Spinal cord (tissue), 10 donors: ENCODE measurements around the gene EDARADD. TPM values are rescaled to one million over a fixed set of nuclear protein-coding genes. Genes with fewer than 3 reads are reported as not detected.
"Not testable (repeated sequence)": the region's sequence is repeated elsewhere in the genome, so short reads cannot be mapped to it uniquely, and the experiment has no call there.

Experiments
- DNase-seq, 6 donors: peaks; one replicate each; pipeline versions ENCODE4 v3.0.0 to v3.0.0-alpha.2; 2013 to 2015; ENCODE audit warnings: low spot score in 6 of 6, low read depth in 4 of 6
- H3K27ac ChIP-seq: one replicate; pipeline ENCODE4 v1.5.1; 2013; ENCODE audit warnings: low read depth, low read length, control low read depth
- H3K27me3 ChIP-seq: one replicate; pipeline ENCODE4 v1.6.1; 2013; ENCODE audit warnings: low read length; ENCODE audit not compliant: control insufficient read depth, insufficient read depth
- H3K36me3 ChIP-seq: one replicate; pipeline ENCODE4 v1.6.1; 2013; ENCODE audit warnings: low read length; ENCODE audit not compliant: control insufficient read depth, insufficient read depth
- H3K4me1 ChIP-seq: one replicate; pipeline ENCODE4 v1.6.1; 2013; ENCODE audit warnings: low read length; ENCODE audit not compliant: control insufficient read depth, insufficient read depth
- H3K4me3 ChIP-seq: one replicate; pipeline ENCODE4 v1.5.1; 2013; ENCODE audit warnings: low read depth, low read length, control low read depth
- H3K9me3 ChIP-seq: one replicate; pipeline ENCODE4 v1.6.1; 2013; ENCODE audit warnings: low read length; ENCODE audit not compliant: control insufficient read depth, insufficient read depth
- WGBS: methylation state at CpG from one replicate; pipeline ENCODE4 v1.1.5; 2013; ENCODE audit warnings: missing lambda C conversion rate; ENCODE audit not compliant: insufficient coverage; 5-methylcytosine and 5-hydroxymethylcytosine counted together
- polyA plus RNA-seq, 2 donors: library from polyadenylated mRNA; unstranded; fragments of 120-200 nt; gene quantifications; one replicate each; pipeline ENCODE4 v1.2.1, GENCODE V29; 2013; ENCODE audit not compliant: insufficient read length in 2 of 2
- total RNA-seq, 2 donors: library from RNA; depleted of rRNA in 1 of 2; stranded (reverse); fragments of 120-200 nt in 1 of 2; fragments of >200 nt in 1 of 2; gene quantifications; one replicate each; pipeline versions ENCODE4 v1.2.3 to v1.2.4, GENCODE V29; 2013 to 2014
- donor health status: healthy.

Gene EDARADD
- total and polyA plus RNA-seq, 4 donors: 0.89 to 2.1 (median 1.4) TPM

DNA sequence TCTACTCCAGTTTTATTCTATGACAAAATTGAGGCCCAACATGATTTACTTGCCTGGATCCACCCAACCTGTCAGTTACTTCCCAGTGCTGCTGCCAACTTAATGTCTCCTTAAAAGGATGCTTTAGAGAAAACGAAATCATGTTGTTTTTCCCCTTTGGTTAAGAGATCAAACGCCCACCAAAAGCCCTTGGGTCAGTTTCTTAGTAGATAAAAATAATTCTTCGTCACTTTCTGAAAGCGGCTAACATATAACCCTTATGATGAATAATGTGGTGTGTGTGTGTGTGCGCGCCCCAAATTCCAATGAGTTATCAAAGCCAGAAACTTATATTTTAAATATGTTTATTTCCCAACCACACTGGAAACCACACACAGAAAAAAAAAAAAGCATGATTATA is 77.0 kb downstream of the EDARADD start:
- Histone ChIP-seq H3K4me1 (peaks cover 8% of the 10 kb centered on the region), H3K36me3 (no peaks in the 10 kb centered on the region), H3K27me3 (peaks cover 7% of the 10 kb centered on the region), H3K27ac (no peak overlapping the region), H3K9me3 (no peaks in the 10 kb centered on the region), H3K4me3 (no peak overlapping the region)
- no peak for DNase-seq
- no CpG with 5 or more reads among the region's 6 CpGs for WGBS

DNA sequence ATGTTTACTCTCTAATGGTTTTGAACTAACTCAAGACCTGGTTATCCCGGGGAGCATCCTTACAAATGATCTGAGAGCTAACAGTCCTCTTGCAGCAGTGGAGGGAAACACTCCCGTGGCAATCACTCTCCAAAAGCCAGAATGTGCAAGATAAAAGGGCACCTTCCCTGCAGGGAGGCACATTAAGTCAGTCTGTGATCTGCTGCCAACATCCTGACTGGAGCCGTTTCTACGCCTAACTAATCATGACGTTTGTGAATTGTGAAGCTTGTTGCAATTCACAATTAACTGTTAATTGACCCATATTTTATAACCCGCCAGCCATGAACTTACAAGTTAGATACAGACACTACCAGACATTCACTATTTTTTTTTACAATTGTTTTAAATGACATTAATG is 77.6 kb downstream of the EDARADD start:
- no peaks in the 10 kb centered on the region for H3K9me3 ChIP-seq
- WGBS: 6% methylated on average over 2 of the region's 6 CpGs
- H3K36me3 ChIP-seq: no peaks in the 10 kb centered on the region
- H3K4me1 ChIP-seq: peaks cover 8% of the 10 kb centered on the region
- H3K4me3 ChIP-seq: no peak overlapping the region
- H3K27ac ChIP-seq: no peak overlapping the region
- H3K27me3 ChIP-seq: peaks cover 7% of the 10 kb centered on the region
- DNase-seq: peak in 5 of 6 donors; percentile 9 to 88 (median 33)

DNA sequence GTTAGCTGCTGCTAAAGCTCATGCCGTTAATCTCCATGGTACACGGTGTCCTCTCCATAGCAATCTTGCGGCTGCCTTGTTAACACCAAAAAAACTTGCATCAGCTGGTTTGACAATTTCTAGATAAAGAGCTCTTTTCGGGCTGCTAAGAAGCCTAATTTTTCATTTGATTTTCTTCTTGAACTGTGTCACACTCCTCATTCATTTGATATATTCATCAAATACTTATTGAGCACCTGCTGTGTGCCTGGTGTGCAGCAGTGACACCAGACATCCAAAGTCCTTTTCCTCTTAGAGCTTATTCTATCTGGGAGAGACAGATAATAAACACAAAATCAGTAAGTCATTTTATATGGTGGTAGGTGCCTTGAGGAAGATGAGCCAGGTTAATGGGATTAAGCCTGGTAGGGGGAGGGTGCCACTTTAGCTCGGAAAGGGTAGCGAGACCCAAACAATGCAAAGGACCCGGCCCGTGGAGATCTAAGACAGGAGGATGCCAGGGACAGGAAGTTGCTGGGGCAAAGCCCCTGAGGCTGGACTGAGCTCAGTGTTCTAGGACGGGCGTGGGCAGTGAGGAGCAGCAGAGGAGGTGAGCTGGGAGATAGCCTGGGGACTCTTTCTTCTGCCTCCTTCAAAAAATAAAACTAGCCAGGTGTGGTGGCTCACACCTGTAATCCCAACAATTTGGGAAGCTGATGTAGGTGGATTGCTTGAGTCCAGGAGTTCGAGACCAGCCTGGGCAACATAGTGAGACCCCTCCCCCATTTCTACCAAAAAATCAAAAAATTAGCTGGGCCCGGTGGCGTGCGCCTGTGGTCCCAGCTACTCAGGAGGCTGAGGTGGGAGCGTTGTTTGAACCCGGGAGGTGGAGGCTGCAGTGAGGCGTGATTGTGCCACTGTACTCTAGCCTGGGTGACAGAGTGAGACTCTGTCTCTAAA is 79.0 kb downstream of the EDARADD start:
- no peak for DNase-seq
- H3K4me3 ChIP-seq: no peak overlapping the region
- WGBS: 43% methylated on average over 8 of the region's 17 CpGs
- H3K4me1 ChIP-seq: peaks cover 8% of the 10 kb centered on the region
- no peaks in the 10 kb centered on the region for H3K9me3 ChIP-seq
- no peak overlapping the region for H3K27ac ChIP-seq
- no peaks in the 10 kb centered on the region for H3K36me3 ChIP-seq
- peaks cover 7% of the 10 kb centered on the region for H3K27me3 ChIP-seq

DNA sequence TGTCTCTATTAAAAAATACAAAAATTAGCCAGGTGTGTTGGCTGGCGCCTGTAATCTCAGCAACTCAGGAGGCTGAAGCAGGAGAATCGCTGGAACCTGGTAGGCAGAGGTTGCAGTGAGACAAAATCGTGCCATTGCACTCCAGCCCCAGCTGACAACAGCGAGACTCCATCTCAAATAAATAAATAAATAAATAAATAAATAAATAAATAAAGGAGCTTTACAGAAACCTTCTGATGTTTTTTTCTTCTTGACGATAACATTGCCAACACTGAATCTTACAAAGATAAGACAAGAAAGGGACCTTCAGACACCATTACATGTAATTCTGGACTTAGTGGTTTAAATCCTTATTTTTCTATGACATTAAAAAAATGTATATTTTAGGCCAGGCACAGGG is 81.9 kb downstream of the EDARADD start:
- Histone ChIP-seq H3K27ac (no peak overlapping the region), H3K36me3 (no peaks in the 10 kb centered on the region), H3K27me3 (peaks cover 7% of the 10 kb centered on the region), H3K4me1 (peaks cover 8% of the 10 kb centered on the region), H3K9me3 (no peaks in the 10 kb centered on the region), H3K4me3 (no peak overlapping the region)
- WGBS: 100% methylated on average over 2 of the region's 5 CpGs
- no peak for DNase-seq

DNA sequence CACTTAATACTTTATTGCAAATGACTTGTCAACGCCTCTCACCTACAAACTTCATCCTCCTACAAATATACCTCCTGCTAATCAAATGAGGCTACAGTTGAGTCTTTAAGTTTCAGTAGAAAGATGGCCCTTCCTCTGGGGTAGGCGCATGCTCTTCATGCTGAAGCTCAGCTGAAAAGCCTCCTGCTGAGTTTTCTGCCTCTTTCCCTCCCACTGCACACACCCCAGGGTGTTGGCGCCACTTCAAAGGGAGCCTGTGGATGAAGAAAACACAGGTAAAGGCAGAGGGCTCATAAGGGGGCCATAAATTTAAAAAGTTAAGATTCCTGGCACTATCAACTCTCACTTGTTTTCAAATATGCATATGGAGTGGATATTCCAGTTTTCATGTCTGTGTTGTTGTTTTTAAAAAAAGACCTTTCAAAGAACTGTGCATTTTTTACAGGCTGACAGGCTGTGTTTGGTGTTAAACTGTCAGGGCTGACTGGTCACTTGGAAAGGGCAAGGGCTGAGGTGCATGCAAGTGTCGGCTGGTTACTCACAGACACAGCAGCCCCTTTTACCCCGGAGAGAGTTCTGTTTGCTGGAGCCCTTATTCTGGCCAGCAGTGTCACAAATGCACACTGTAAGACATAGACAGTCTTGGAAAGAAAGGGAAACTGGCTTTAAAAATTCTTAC is 86.8 kb downstream of the EDARADD start:
- H3K4me1 ChIP-seq: peaks cover 5% of the 10 kb centered on the region
- H3K36me3 ChIP-seq: no peaks in the 10 kb centered on the region
- no peaks in the 10 kb centered on the region for H3K27me3 ChIP-seq
- H3K27ac ChIP-seq: no peak overlapping the region
- no peak for DNase-seq
- WGBS: 54% methylated on average over 3 of the region's 5 CpGs
- no peaks in the 10 kb centered on the region for H3K9me3 ChIP-seq
- H3K4me3 ChIP-seq: no peak overlapping the region

DNA sequence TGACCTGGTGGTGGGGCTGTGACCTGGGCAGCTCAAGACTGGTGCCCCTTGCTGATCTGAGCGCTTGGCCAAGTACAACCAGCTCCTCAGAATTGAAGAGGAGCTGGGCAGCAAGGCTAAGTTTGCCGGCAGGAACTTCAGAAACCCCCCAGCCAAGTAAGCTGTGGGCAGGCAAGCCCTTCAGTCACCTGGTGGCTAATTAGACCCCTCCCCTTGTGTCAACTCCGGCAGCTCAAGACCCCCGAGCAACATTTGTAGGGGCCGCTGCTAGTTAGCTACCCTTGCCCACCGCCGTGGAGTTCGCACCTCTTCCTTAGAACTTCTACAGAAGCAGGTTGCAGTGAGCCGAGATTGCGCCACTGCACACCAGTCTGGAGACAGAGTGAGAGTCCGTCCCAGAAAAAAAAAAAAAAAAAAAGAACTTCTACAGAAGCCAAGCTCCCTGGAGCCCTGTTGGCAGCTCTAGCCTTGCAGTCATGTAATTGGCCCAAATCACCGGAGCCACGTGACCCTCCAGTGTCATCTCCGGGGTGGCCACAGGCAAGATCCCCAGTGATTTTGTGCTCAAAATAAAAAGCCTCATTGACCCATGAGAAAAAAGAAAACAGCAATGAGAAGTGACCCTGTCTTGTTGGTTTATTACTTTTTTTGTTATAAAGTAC is 90.4 kb downstream of the EDARADD start:
- WGBS: 85% methylated on average over 14 of the region's 14 CpGs
- peaks cover 5% of the 10 kb centered on the region for H3K4me1 ChIP-seq
- no peak for DNase-seq
- no peaks in the 10 kb centered on the region for H3K9me3 ChIP-seq
- no peak overlapping the region for H3K4me3 ChIP-seq
- H3K27me3 ChIP-seq: no peaks in the 10 kb centered on the region
- no peak overlapping the region for H3K27ac ChIP-seq
- no peaks in the 10 kb centered on the region for H3K36me3 ChIP-seq

DNA sequence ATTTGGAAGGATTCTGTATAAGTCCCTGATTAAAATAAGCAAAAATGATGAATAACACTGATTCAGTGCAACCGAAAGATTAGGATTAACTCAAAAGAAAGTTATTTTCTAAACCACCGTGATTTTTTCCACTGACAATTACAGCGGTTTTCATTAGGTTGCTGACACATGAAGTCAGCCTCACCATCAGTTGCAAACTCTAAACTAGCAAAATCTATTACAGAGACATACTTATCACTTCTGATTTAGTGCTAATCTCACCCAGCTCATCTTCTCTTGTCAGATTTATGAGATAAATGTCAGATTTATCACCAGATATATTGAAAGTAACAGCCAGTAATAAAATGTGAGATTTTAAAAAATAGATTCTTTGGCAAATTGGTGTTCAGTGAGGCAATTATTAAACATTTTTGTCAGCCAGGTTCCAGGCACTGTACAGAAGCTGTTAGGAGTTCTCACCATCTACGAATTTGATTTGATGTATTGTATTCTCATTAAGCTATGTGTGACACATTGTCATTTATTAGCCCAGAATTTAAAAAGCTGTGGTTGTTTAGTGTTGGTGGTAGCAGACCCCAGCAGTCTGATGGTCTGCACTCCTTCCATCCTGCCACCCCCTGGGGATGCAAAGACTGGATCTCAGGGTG is 92.4 kb downstream of the EDARADD start:
- H3K4me1 ChIP-seq: peaks cover 5% of the 10 kb centered on the region
- no peaks in the 10 kb centered on the region for H3K9me3 ChIP-seq
- H3K27me3 ChIP-seq: no peaks in the 10 kb centered on the region
- peak in 1 of 6 donors; percentile 21 for DNase-seq
- H3K36me3 ChIP-seq: no peaks in the 10 kb centered on the region
- no peak overlapping the region for H3K27ac ChIP-seq
- 80% methylated on average over 2 of the region's 4 CpGs for WGBS
- no peak overlapping the region for H3K4me3 ChIP-seq

DNA sequence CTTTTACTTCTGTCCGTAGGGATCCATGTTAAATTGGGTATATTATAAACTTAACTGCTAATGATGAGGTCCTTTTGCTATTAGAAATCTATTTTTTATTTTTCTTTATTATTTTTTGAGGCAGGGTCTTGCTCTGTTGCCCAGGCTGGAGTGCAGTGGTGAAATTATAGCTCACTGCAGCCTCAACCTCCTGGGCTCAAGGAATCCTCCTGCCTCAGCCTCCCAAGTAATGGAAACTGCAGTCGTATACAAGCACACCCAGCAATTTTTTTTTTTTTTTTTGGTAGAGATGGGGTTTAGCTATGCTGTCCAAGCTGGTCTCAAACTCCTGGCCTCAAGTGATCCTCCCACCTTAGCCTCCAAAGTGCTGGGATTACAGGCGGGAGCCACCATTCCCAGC is 95.1 kb downstream of the EDARADD start:
- H3K36me3 ChIP-seq, DNase-seq: not testable (repeated sequence)

DNA sequence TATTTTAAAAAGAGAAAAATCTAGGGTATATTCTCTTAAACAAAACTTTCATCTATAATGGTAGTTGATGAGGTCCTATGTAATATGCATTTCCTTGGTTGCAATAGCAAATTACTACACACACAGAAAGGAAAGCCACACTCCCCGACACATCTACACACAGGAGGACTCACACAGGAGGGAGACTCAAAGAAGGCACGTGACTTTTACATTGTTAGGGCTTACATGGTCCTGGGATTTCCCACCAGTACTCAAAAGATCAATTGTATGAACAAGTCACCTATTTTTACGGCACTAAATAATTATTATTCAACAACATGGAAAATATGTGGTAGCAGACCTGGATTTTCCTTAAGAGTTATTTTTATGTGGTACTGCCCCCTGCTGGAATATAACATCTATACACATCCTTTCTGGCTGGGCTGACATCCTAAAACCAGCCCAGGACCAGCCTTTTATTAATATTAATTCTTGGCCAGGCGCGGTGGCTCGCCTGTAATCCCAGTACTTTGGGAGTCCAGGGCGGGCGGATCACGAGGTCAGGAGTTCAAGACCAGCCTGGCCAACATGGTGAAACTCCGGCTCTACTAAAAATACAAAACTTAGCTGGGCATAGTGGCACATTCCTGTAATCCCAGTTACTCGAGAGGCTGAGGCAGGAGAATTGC is 95.8 kb downstream of the EDARADD start:
- Histone ChIP-seq H3K9me3 (no peaks in the 10 kb centered on the region), H3K4me3 (no peak overlapping the region), H3K36me3 (no peaks in the 10 kb centered on the region), H3K27ac (no peak overlapping the region), H3K27me3 (no peaks in the 10 kb centered on the region), H3K4me1 (no peaks in the 10 kb centered on the region)
- WGBS: 19% methylated on average over 7 of the region's 11 CpGs
- peak in 5 of 6 donors; percentile 10 to 91 (median 52) for DNase-seq

More for the DNA sequence above, 95.1 kb downstream of the EDARADD start:
- not testable (repeated sequence) for H3K4me3 ChIP-seq, H3K27me3 ChIP-seq, H3K9me3 ChIP-seq, H3K27ac ChIP-seq, H3K4me1 ChIP-seq
- WGBS: no CpG with 5 or more reads among the region's 3 CpGs
